GM21619 (cell line): ENCODE measurements around the gene ARL2BP.
"Not testable (repeated sequence)": the region's sequence is repeated elsewhere in the genome, so short reads cannot be mapped to it uniquely, and the experiment has no call there.

ENCODE experiments used
- ATAC-seq: cut with Tn5 transposase; IDR thresholded peaks from one replicate; pipeline ENCODE4 v1.9.1; 2021; ENCODE audit not compliant: unreplicated experiment

Gene ARL2BP

GRCh38 chr16:57263541-57264351 is 18.7 kb downstream of the ARL2BP start:
- ATAC-seq, result no peak

GRCh38 chr16:57264381-57264780 is 19.3 kb downstream of the ARL2BP start:
- no peak for ATAC-seq

GRCh38 chr16:57264950-57265371 is 19.9 kb downstream of the ARL2BP start:
- no peak for ATAC-seq

GRCh38 chr16:57265850-57266530 is 20.9 kb downstream of the ARL2BP start:
- no peak for ATAC-seq

GRCh38 chr16:57266531-57267260 is 21.6 kb downstream of the ARL2BP start:
- no peak for ATAC-seq

- ATAC-seq, result not testable (repeated sequence)
Observed at GRCh38 chr16:57267343-57267742, 22.3 kb downstream of the ARL2BP start.

- ATAC-seq, result no peak
Observed at GRCh38 chr16:57268804-57269800, 24.0 kb downstream of the ARL2BP start.

GRCh38 chr16:57270221-57271062 is 25.4 kb downstream of the ARL2BP start:
- ATAC-seq, result no peak

GRCh38 chr16:57271063-57271345 is 25.9 kb downstream of the ARL2BP start:
- ATAC-seq, result no peak

- no peak for ATAC-seq
Observed at GRCh38 chr16:57271867-57272495, 26.9 kb downstream of the ARL2BP start.

GRCh38 chr16:57273359-57273758 is 28.3 kb downstream of the ARL2BP start:
- ATAC-seq, result no peak

GRCh38 chr16:57273826-57274225 is 28.8 kb downstream of the ARL2BP start:
- no peak for ATAC-seq

- not testable (repeated sequence) for ATAC-seq
Observed at GRCh38 chr16:57275946-57276345, 30.9 kb downstream of the ARL2BP start.

- ATAC-seq, result no peak
Observed at GRCh38 chr16:57276596-57276995, 31.5 kb downstream of the ARL2BP start.

GRCh38 chr16:57277586-57277985 is 32.5 kb downstream of the ARL2BP start:
- ATAC-seq, result no peak

GRCh38 chr16:57278494-57278893 is 33.4 kb downstream of the ARL2BP start:
- ATAC-seq, result no peak

- ATAC-seq, result no peak
Observed at GRCh38 chr16:57279780-57280638, 35.0 kb downstream of the ARL2BP start.

GRCh38 chr16:57281791-57282190 is 36.7 kb downstream of the ARL2BP start:
- no peak for ATAC-seq
